ENCODE results near the gene SAYSD1.

Gene SAYSD1

GRCh38 chr6:39077882-39078594 is 36.9 kb downstream of the SAYSD1 start:
- DNase-seq: no peak

GRCh38 chr6:39076623-39077535 is 38.1 kb downstream of the SAYSD1 start:
- no peak for DNase-seq

GRCh38 chr6:39075807-39076622 is 39.0 kb downstream of the SAYSD1 start:
- no peak for DNase-seq

- no peak for DNase-seq
These were observed 39.8 kb downstream of the SAYSD1 start for GRCh38 chr6:39075010-39075686.

- DNase-seq: no peak
These were observed 40.5 kb downstream of the SAYSD1 start for GRCh38 chr6:39074486-39074885.

- no peak for DNase-seq
These were observed 41.3 kb downstream of the SAYSD1 start for GRCh38 chr6:39073471-39074355.

- no peak for DNase-seq
These were observed 42.2 kb downstream of the SAYSD1 start for GRCh38 chr6:39072830-39073229.

GRCh38 chr6:39068391-39068790 is 46.6 kb downstream of the SAYSD1 start:
- DNase-seq: no peak

GRCh38 chr6:39065561-39065960 is 49.4 kb downstream of the SAYSD1 start:
- DNase-seq: no peak

- no peak for DNase-seq
These were observed 51.5 kb downstream of the SAYSD1 start for GRCh38 chr6:39063526-39063925.

GRCh38 chr6:39062014-39062740 is 52.8 kb downstream of the SAYSD1 start:
- DNase-seq: no peak

- no peak for DNase-seq
These were observed 53.4 kb downstream of the SAYSD1 start for GRCh38 chr6:39061588-39061987.

GRCh38 chr6:39061182-39061581 is 53.8 kb downstream of the SAYSD1 start:
- no peak for DNase-seq

GRCh38 chr6:39060467-39061160 is 54.4 kb downstream of the SAYSD1 start:
- no peak for DNase-seq

GRCh38 chr6:39059496-39060310 is 55.3 kb downstream of the SAYSD1 start:
- DNase-seq: no peak

GRCh38 chr6:39058471-39059147 is 56.4 kb downstream of the SAYSD1 start:
- no peak for DNase-seq

- DNase-seq: no peak
These were observed 57.5 kb downstream of the SAYSD1 start for GRCh38 chr6:39057251-39058155.

- DNase-seq: no peak
These were observed 58.3 kb downstream of the SAYSD1 start for GRCh38 chr6:39056681-39057080.
